ENCODE results near the gene PRC1.

GRCh38 chr15:90987561-90988141 lies 6.7 kb downstream of the PRC1 start:
- TF ChIP-seq, protein P1, sequence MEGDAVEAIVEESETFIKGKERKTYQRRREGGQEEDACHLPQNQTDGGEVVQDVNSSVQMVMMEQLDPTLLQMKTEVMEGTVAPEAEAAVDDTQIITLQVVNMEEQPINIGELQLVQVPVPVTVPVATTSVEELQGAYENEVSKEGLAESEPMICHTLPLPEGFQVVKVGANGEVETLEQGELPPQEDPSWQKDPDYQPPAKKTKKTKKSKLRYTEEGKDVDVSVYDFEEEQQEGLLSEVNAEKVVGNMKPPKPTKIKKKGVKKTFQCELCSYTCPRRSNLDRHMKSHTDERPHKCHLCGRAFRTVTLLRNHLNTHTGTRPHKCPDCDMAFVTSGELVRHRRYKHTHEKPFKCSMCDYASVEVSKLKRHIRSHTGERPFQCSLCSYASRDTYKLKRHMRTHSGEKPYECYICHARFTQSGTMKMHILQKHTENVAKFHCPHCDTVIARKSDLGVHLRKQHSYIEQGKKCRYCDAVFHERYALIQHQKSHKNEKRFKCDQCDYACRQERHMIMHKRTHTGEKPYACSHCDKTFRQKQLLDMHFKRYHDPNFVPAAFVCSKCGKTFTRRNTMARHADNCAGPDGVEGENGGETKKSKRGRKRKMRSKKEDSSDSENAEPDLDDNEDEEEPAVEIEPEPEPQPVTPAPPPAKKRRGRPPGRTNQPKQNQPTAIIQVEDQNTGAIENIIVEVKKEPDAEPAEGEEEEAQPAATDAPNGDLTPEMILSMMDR (IDR thresholded peaks at IDR 0.05): no peak
- no peak for TF ChIP-seq EZH2 (IDR thresholded peaks at IDR 0.05; ENCODE audit: borderline replicate concordance, insufficient read depth, low read depth, low read length, poor library complexity, severe bottlenecking)
